A549 (cell line): ENCODE results near the gene HNRNPUL1. TPM values are rescaled to one million over a fixed set of nuclear protein-coding genes. Genes with fewer than 3 reads are reported as not detected.

Experiments used
- ATAC-seq, 2 experiments: fragments of 200-7000 bp in 1 of 2; fragments of >200 bp in 1 of 2; cut with Nextera tagmentation in 1 of 2; cut with Tn5 transposase in 1 of 2; 3 replicates each; pipeline versions ENCODE4 v1.8.0 to v1.9.1; 2018 to 2020; ENCODE audit warnings: mild to moderate bottlenecking in 1 of 2, moderate library complexity in 1 of 2
- CTCF ChIA-PET: fragments of 300-600 bp; sonication (Branson Sonifier 250); formaldehyde crosslinking; extraction: SDS; loops from one replicate; lab custom pipeline; 2021; ENCODE audit warnings: antibody characterized with exemption, inconsistent platforms; lab: Yijun Ruan, JAX
- POLR2A ChIA-PET: fragments of 350-600 bp; formaldehyde crosslinking; extraction: SDS; loops from one replicate; lab custom pipeline; 2021; ENCODE audit warnings: antibody characterized with exemption, inconsistent platforms; lab: Yijun Ruan, JAX
- DNase-seq, 2 experiments: peaks; one replicate each; pipeline versions ENCODE4 v3.0.0 to v3.0.0-alpha.2; 2011 to 2016; ENCODE audit warnings: low read depth in 1 of 2, low spot score in 1 of 2
- FAIRE-seq: peaks from 2 replicates; lab custom pipeline; 2011; peaks lifted over from hg19 to GRCh38; lab: Jason Lieb, UNC
- H3K27ac ChIP-seq, 2 experiments: fragments of >200 bp; sonication (Bioruptor Twin); formaldehyde crosslinking; 3 replicates each; pipeline ENCODE4 v1.5.1; 2016 to 2017
- H3K4me1 ChIP-seq: fragments of >200 bp; sonication (Bioruptor Twin); formaldehyde crosslinking; 3 replicates; pipeline ENCODE4 v1.6.1; 2016
- H3K4me2 ChIP-seq: fragments of >200 bp; sonication (Bioruptor Twin); formaldehyde crosslinking; 3 replicates; pipeline ENCODE4 v1.6.1; 2016
- H3K4me3 ChIP-seq: fragments of >200 bp; sonication (Bioruptor Twin); formaldehyde crosslinking; 3 replicates; pipeline ENCODE4 v1.5.1; 2016
- H3K9me3 ChIP-seq: fragments of >200 bp; sonication (Bioruptor Twin); formaldehyde crosslinking; 3 replicates; pipeline ENCODE4 v1.6.1; 2016
- BHLHE40 ChIP-seq: IDR thresholded peaks from 2 replicates; pipeline ENCODE4 v1.6.1; 2012; ENCODE audit warnings: low read depth, low read length, inconsistent platforms
- CEBPB ChIP-seq, 2 experiments: fragments of >200 bp in 1 of 2; sonication (Bioruptor Twin) in 1 of 2; formaldehyde crosslinking in 1 of 2; IDR thresholded peaks; 2 replicates each; pipeline ENCODE4 v1.6.1; 2012 to 2016
- CHD2 ChIP-seq: fragments of 150-350 bp; IDR thresholded peaks from 2 replicates; pipeline ENCODE4 v1.6.1; 2014; ENCODE audit warnings: low read length; ENCODE audit not compliant: partially characterized antibody
- EHF ChIP-seq: fragments of 250-450 bp; sonication (Bioruptor Pico); IDR thresholded peaks from 2 replicates; pipeline ENCODE4 v1.5.0; 2020; ENCODE audit warnings: mild to moderate bottlenecking
- EP300 ChIP-seq, 2 experiments: fragments of >200 bp; sonication (Bioruptor Twin); formaldehyde crosslinking; IDR thresholded peaks; 2 replicates in 1 of 2; 3 replicates in 1 of 2; pipeline ENCODE4 v1.6.1; 2016 to 2017
- ESRRA ChIP-seq: fragments of 150-350 bp; IDR thresholded peaks from 2 replicates; pipeline ENCODE4 v1.6.1; 2014; ENCODE audit warnings: mild to moderate bottlenecking, low read length, borderline replicate concordance
- FOSB ChIP-seq: fragments of 250-450 bp; sonication (Bioruptor Pico); IDR thresholded peaks from 2 replicates; pipeline ENCODE4 v1.5.0; 2020; ENCODE audit warnings: mild to moderate bottlenecking, moderate library complexity
- FOXS1 ChIP-seq: fragments of 250-450 bp; sonication (Bioruptor Pico); IDR thresholded peaks from 2 replicates; pipeline ENCODE4 v1.5.0; 2020; ENCODE audit warnings: mild to moderate bottlenecking, moderate library complexity
- GATA3 ChIP-seq: IDR thresholded peaks from 2 replicates; pipeline ENCODE4 v1.6.1; 2012; ENCODE audit warnings: borderline replicate concordance
- HEYL ChIP-seq: fragments of 250-450 bp; sonication (Bioruptor Pico); IDR thresholded peaks from 2 replicates; pipeline ENCODE4 v1.8.0; 2021; ENCODE audit warnings: mild to moderate bottlenecking, moderate library complexity
- HOXB13 ChIP-seq: fragments of 250-450 bp; sonication (Bioruptor Pico); IDR thresholded peaks from 2 replicates; pipeline ENCODE4 v1.5.0; 2020; ENCODE audit warnings: low read depth, mild to moderate bottlenecking, moderate library complexity
- HOXB5 ChIP-seq: fragments of 250-450 bp; sonication (Bioruptor Pico); IDR thresholded peaks from 2 replicates; pipeline ENCODE4 v1.5.0; 2020; ENCODE audit warnings: mild to moderate bottlenecking, moderate library complexity
- KDM1A ChIP-seq: fragments of 200-600 bp; sonication (generic); IDR thresholded peaks from 2 replicates; pipeline ENCODE4 v1.6.1; 2016; ENCODE audit warnings: low read depth, mild to moderate bottlenecking
- KDM5A ChIP-seq: fragments of 200-600 bp; sonication (generic); IDR thresholded peaks from 2 replicates; pipeline ENCODE4 v1.6.1; 2016; ENCODE audit warnings: antibody characterized with exemption, mild to moderate bottlenecking
- MAZ ChIP-seq: fragments of 150-350 bp; IDR thresholded peaks from 2 replicates; pipeline ENCODE4 v1.6.1; 2014; ENCODE audit warnings: antibody characterized with exemption, low read depth, low read length, borderline replicate concordance
- MYC ChIP-seq: IDR thresholded peaks from 2 replicates; pipeline ENCODE4 v1.6.1; 2012; ENCODE audit warnings: mild to moderate bottlenecking, inconsistent platforms, low read length, improper control_type of control experiment, borderline replicate concordance
- NFE2L2 ChIP-seq: fragments of 150-350 bp; conservative IDR thresholded peaks from 2 replicates; pipeline ENCODE4 v1.6.1; 2014; ENCODE audit warnings: low read length
- NPAS2 ChIP-seq: fragments of 250-450 bp; sonication (Bioruptor Pico); IDR thresholded peaks from 2 replicates; pipeline ENCODE4 v1.8.0; 2022; ENCODE audit warnings: mild to moderate bottlenecking, moderate library complexity, borderline replicate concordance
- POLR2AphosphoS2 ChIP-seq: conservative IDR thresholded peaks from 2 replicates; pipeline ENCODE4 v1.6.1; 2012; ENCODE audit warnings: low read length, improper control_type of control experiment, inconsistent platforms
- RARB ChIP-seq: fragments of 250-450 bp; sonication (Bioruptor Pico); IDR thresholded peaks from 2 replicates; pipeline ENCODE4 v1.8.0; 2021; ENCODE audit warnings: mild to moderate bottlenecking, moderate library complexity
- TFCP2L1 ChIP-seq: fragments of 250-450 bp; sonication (Bioruptor Pico); IDR thresholded peaks from 2 replicates; pipeline ENCODE4 v1.5.0; 2021; ENCODE audit warnings: mild to moderate bottlenecking
- TP53 ChIP-seq: fragments of 250-450 bp; sonication (Bioruptor Pico); IDR thresholded peaks from 2 replicates; pipeline ENCODE4 v1.5.0; 2021; ENCODE audit warnings: mild to moderate bottlenecking, moderate library complexity
- ZFP36 ChIP-seq: fragments of 450-650 bp; IDR thresholded peaks from 2 replicates; pipeline ENCODE4 v1.6.1; 2014; ENCODE audit warnings: borderline replicate concordance; ENCODE audit not compliant: partially characterized antibody
- ZSCAN20 ChIP-seq: fragments of 250-450 bp; sonication (Bioruptor Pico); IDR thresholded peaks from 2 replicates; pipeline ENCODE4 v1.8.0; 2022; ENCODE audit warnings: mild to moderate bottlenecking, moderate library complexity
- WGBS: methylation state at CpG from one replicate; pipeline ENCODE4 v1.1.6; 2017; ENCODE audit errors: missing lambda C conversion rate; 5-methylcytosine and 5-hydroxymethylcytosine counted together
- polyA plus RNA-seq, 4 experiments: library from polyadenylated mRNA; depleted of rRNA in 3 of 4; stranded (reverse); fragments of >200 nt; fragmentation: RNase III in 1 of 4; extraction: RNeasy Plus Mini Kit Qiagen cat#74134 plus additional on column Dnase treatment in 1 of 4; gene quantifications; 2 replicates in 3 of 4; 3 replicates in 1 of 4; pipeline ENCODE4 v1.2.3, GENCODE V29; 2011 to 2017
- TF ChIP-seq, protein P1 (sequence below): fragments of 450-650 bp; IDR thresholded peaks from 2 replicates; pipeline ENCODE4 v1.6.1; 2014; ENCODE audit warnings: antibody characterized with exemption
- TF ChIP-seq, protein P2 (sequence below): fragments of 250-450 bp; sonication (Bioruptor Pico); IDR thresholded peaks from 2 replicates; pipeline ENCODE4 v1.5.0; 2021; ENCODE audit warnings: mild to moderate bottlenecking, moderate library complexity, borderline replicate concordance
- TF ChIP-seq, protein P3 (sequence below): fragments of >200 bp; sonication (Bioruptor Twin); formaldehyde crosslinking; IDR thresholded peaks from 2 replicates; pipeline ENCODE4 v1.6.1; 2016

HNRNPUL1 gene
- polyA plus RNA-seq, 2 of the 4 experiments (the other 2 are of a cell fraction): 89.5 to 278 TPM

DNA sequence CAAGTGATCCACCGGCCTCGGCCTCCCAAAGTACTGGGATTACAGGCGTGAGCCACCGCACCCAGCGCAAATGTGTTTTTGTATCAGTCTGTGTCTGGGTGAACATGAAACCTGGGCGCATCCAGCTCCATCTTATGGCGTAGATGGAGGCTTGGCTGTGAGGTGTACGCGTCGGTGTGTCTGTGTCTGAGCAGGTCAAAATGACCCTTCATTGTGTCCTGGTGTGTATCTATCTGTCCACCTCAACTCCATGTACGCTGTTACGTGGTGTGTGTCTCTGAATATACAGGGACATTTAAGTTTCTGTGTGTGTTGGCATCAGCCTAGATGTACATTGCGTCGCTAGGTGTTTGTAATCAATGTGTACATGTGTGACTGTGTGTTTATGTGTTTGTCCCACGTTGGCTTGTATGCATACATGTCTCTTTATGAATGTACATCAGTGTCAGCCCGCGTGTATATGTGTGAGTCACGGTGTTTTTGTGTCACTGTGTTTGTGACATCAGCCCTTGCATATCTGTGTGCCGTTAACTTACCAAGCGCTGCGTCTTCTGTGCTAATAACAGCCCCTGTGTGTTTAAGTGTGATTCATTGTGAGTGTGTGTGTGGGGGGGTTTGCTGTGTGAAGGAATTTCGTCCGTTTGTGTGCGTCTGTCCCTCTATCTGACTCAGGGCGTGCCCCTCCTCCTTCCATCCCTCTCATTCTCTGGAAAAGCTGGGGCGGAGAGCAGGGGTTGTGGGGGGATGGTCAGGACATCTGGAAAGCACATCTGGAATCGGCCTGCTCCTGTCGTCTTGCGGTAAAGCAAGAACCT is 38.7 kb upstream of the HNRNPUL1 start (continued):
- TF ChIP-seq NFE2L2: peak; percentile 51; the same call in 1 of the 2 replicates
- peak; percentile 92 for TF ChIP-seq HEYL (CRISPR knock-in tag)
- TF ChIP-seq HOXB13 (CRISPR knock-in tag): peak; percentile 98
- peak; percentile 56; the same call in 1 of the 2 replicates for TF ChIP-seq POLR2AphosphoS2
- peak; percentile 96 for TF ChIP-seq HOXB5
- peak; percentile 67; the same call in 1 of the 2 replicates for TF ChIP-seq BHLHE40
- TF ChIP-seq EHF (CRISPR knock-in tag): peak; percentile 92
- 0 out of 2 replicates have a peak, but pooled peaks have one; percentile 15 for TF ChIP-seq ESRRA
- TF ChIP-seq, protein P1, sequence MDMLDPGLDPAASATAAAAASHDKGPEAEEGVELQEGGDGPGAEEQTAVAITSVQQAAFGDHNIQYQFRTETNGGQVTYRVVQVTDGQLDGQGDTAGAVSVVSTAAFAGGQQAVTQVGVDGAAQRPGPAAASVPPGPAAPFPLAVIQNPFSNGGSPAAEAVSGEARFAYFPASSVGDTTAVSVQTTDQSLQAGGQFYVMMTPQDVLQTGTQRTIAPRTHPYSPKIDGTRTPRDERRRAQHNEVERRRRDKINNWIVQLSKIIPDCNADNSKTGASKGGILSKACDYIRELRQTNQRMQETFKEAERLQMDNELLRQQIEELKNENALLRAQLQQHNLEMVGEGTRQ: no peak; the same call in 1 of the 2 replicates
- no peak for TF ChIP-seq NPAS2 (CRISPR knock-in tag)
- TF ChIP-seq CHD2: peak; percentile 77
- TF ChIP-seq KDM1A: 0 out of 2 replicates have a peak, but pooled peaks have one; percentile 7
- TF ChIP-seq EP300 (IDR thresholded peaks at IDR 0.05): peak in 1 of 2 experiments; percentile 64; a peak in 2 of 5 replicates
- TF ChIP-seq KDM5A: no peak
- TF ChIP-seq TFCP2L1: peak; percentile 73; the same call in 1 of the 2 replicates
- TF ChIP-seq FOSB (CRISPR knock-in tag): peak; percentile 76; the same call in 1 of the 2 replicates
- peak; percentile 88 for TF ChIP-seq MYC

DNA sequence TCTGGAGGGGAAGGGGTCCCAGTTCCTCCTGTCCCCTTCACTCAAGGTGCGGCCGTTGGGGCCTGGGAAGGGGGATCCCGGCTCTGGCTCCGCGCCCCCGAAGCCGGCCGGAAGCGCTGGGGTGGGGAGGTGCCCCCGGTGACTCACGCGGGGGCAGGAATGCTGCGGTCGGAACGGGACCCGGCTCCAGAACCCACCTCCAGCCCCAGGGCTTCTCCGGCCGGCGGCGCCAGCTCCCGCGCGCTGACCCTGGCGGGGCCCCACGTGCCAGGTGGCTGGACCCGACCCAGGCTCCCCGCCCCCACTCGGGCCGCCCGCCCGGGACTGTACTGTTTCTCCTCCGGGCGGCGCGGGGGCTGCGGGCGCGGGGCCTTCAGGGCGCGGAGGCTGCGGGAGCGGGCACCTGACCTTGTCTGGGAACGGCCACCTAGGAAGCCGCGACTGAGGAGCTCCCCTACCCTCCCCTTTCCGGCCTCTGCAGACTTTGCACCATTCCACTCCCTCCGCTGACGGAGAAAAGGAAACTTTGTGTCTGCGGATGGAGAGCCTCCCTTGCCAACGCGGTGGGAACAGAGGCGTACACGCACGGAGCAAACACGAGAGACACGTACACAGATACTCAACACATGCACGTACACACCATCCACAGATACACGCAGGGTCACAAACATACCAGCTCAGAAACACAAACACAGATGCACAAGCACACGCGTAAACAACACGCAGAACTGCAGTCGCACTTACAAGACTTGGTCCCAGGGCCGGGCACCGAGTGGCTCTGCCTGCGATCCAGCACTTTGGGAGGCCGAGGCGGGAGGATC is 37.9 kb upstream of the HNRNPUL1 start:
- Histone ChIP-seq H3K4me3 (peak overlapping the region; percentile 41), H3K9me3 (no peaks in the 10 kb centered on the region), H3K27ac (peak overlapping the region; percentile 91 to 95), H3K4me1 (peaks cover 64% of the 10 kb centered on the region), H3K4me2 (peak overlapping the region; percentile 91)
- ATAC-seq (peak; percentile 73 to 77), DNase-seq (peak; percentile 95 to 97), FAIRE-seq (peak; percentile 96)
- ChIA-PET CTCF (interaction anchor here (0.7 to 16.4 kb wide), 13 partner anchors 9 to 83 kb away, joined by 3 to 295 read pairs (median 5); partner anchors contain the start of gene HNRNPUL1), POLR2A (interaction anchor here (0.6 to 4.9 kb wide), 24 partner anchors 8 to 512 kb away, joined by 3 to 85 read pairs (median 4); partner anchors contain the start of genes B9D2, CCDC97, CYP2S1 and DMAC2)
- WGBS: 4% methylated on average over 55 of the region's 67 CpGs
- TF ChIP-seq RARB (CRISPR knock-in tag): peak; percentile 67; the same call in 1 of the 2 replicates
- no peak; the same call in 1 of the 2 replicates for TF ChIP-seq HEYL (CRISPR knock-in tag)
- no peak; the same call in 1 of the 2 replicates for TF ChIP-seq ESRRA
- TF ChIP-seq KDM1A: 0 out of 2 replicates have a peak, but pooled peaks have one; percentile 3
- peak; percentile 65 for TF ChIP-seq TP53 (CRISPR knock-in tag)
- TF ChIP-seq, protein P2, sequence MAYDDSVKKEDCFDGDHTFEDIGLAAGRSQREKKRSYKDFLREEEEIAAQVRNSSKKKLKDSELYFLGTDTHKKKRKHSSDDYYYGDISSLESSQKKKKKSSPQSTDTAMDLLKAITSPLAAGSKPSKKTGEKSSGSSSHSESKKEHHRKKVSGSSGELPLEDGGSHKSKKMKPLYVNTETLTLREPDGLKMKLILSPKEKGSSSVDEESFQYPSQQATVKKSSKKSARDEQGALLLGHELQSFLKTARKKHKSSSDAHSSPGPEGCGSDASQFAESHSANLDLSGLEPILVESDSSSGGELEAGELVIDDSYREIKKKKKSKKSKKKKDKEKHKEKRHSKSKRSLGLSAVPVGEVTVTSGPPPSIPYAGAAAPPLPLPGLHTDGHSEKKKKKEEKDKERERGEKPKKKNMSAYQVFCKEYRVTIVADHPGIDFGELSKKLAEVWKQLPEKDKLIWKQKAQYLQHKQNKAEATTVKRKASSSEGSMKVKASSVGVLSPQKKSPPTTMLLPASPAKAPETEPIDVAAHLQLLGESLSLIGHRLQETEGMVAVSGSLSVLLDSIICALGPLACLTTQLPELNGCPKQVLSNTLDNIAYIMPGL (CRISPR knock-in tag): peak; percentile 90
- TF ChIP-seq HOXB5: peak; percentile 97
- peak; percentile 85 for TF ChIP-seq TFCP2L1
- peak; percentile 80; the same call in 1 of the 2 replicates for TF ChIP-seq GATA3
- peak; percentile 65 for TF ChIP-seq MAZ
- TF ChIP-seq CEBPB (IDR thresholded peaks at IDR 0.05): peak in 1 of 2 experiments; percentile 61; a peak in 1 of 4 replicates
- TF ChIP-seq, protein P3, sequence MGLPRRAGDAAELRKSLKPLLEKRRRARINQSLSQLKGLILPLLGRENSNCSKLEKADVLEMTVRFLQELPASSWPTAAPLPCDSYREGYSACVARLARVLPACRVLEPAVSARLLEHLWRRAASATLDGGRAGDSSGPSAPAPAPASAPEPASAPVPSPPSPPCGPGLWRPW: no peak
- no peak for TF ChIP-seq ZSCAN20 (CRISPR knock-in tag)
- TF ChIP-seq FOXS1 (CRISPR knock-in tag): peak; percentile 86
- TF ChIP-seq, protein P1: peak; percentile 49
- no peak for TF ChIP-seq ZFP36
